Sigmoid colon (tissue), 7 donors: ENCODE measurements around the gene BRINP3. TPM values are rescaled to one million over a fixed set of nuclear protein-coding genes. Genes with fewer than 3 reads are reported as not detected.

Experiments
- DNase-seq: peaks from one replicate; pipeline ENCODE4 v3.0.0-alpha.2; 2019
- H3K27ac ChIP-seq, 4 donors: fragments of 200-600 bp; sonication (generic); one replicate each; pipeline ENCODE4 v1.5.1; 2016 to 2019; ENCODE audit warnings: mild to moderate bottlenecking in 1 of 4
- H3K27me3 ChIP-seq, 3 donors: fragments of 200-600 bp; sonication (generic); one replicate each; pipeline ENCODE4 v1.5.1; 2019; ENCODE audit warnings: mild to moderate bottlenecking in 1 of 3
- H3K36me3 ChIP-seq, 4 donors: fragments of 200-600 bp; sonication (generic); one replicate each; pipeline ENCODE4 v1.5.1; 2016 to 2019
- H3K4me1 ChIP-seq, 4 donors: fragments of 200-600 bp; sonication (generic); one replicate each; pipeline ENCODE4 v1.5.1; 2017 to 2019
- H3K4me3 ChIP-seq, 4 donors: fragments of 200-600 bp; sonication (generic); one replicate each; pipeline ENCODE4 v1.5.1; 2017 to 2019; ENCODE audit warnings: mild to moderate bottlenecking in 2 of 4, moderate library complexity in 1 of 4
- H3K9me3 ChIP-seq, 4 donors: fragments of 200-600 bp in 3 of 4; sonication (generic) in 3 of 4; one replicate each; pipeline versions ENCODE4 v1.5.1 to v1.6.1; 2013 to 2019
- CTCF ChIP-seq, 4 experiments: fragments of 450-650 bp in 3 of 4; fragments of 200-600 bp in 1 of 4; IDR thresholded peaks; one replicate each; pipeline ENCODE4 v1.5.1; 2016 to 2019; ENCODE audit warnings: antibody characterized with exemption in 4 of 4, mild to moderate bottlenecking in 3 of 4, moderate library complexity in 2 of 4
- EP300 ChIP-seq, 4 donors: sonication (generic); formaldehyde crosslinking; IDR thresholded peaks; one replicate each; pipeline ENCODE4 v1.6.1; 2017; ENCODE audit warnings: antibody characterized with exemption in 4 of 4
- POLR2A ChIP-seq, 2 donors: fragments of 450-650 bp; IDR thresholded peaks; one replicate each; pipeline ENCODE4 v1.6.1; 2016; ENCODE audit warnings: antibody characterized with exemption in 2 of 2, mild to moderate bottlenecking in 2 of 2, moderate library complexity in 2 of 2
- POLR2AphosphoS5 ChIP-seq, 4 donors: sonication (generic); formaldehyde crosslinking; IDR thresholded peaks; one replicate each; pipeline ENCODE4 v1.6.1; 2017; ENCODE audit warnings: antibody characterized with exemption in 4 of 4
- WGBS, 2 donors: extraction: QIAGEN DNeasy Blood & Tissue Kit; methylation state at CpG; one replicate each; pipeline ENCODE4 v1.1.7; 2013; 5-methylcytosine and 5-hydroxymethylcytosine counted together
- intact Hi-C: fragments of 100-400 bp; cut with DNase I; formaldehyde crosslinking; loops from one replicate; pipeline ENCODE4 v1.15.1; 2023
- polyA plus RNA-seq, 3 donors: library from polyadenylated mRNA; stranded (reverse); fragments of 200-250 nt; gene quantifications; one replicate each; pipeline ENCODE4 v1.2.3, GENCODE V29; 2013
- total RNA-seq, 4 donors: library from RNA; depleted of rRNA; stranded (reverse); fragments of >200 nt; gene quantifications; one replicate each; pipeline ENCODE4 v1.1.0, GENCODE V29; 2016
- donor health status: healthy with polysubstance abuse.
- donor health status: Bipolar disorder and iron deficiency.
- donor health status: healthy.

The BRINP3 gene
- total and polyA plus RNA-seq, 7 donors, result 0.16 to 3.7 (median 2.3) TPM; not detected in 1

DNA sequence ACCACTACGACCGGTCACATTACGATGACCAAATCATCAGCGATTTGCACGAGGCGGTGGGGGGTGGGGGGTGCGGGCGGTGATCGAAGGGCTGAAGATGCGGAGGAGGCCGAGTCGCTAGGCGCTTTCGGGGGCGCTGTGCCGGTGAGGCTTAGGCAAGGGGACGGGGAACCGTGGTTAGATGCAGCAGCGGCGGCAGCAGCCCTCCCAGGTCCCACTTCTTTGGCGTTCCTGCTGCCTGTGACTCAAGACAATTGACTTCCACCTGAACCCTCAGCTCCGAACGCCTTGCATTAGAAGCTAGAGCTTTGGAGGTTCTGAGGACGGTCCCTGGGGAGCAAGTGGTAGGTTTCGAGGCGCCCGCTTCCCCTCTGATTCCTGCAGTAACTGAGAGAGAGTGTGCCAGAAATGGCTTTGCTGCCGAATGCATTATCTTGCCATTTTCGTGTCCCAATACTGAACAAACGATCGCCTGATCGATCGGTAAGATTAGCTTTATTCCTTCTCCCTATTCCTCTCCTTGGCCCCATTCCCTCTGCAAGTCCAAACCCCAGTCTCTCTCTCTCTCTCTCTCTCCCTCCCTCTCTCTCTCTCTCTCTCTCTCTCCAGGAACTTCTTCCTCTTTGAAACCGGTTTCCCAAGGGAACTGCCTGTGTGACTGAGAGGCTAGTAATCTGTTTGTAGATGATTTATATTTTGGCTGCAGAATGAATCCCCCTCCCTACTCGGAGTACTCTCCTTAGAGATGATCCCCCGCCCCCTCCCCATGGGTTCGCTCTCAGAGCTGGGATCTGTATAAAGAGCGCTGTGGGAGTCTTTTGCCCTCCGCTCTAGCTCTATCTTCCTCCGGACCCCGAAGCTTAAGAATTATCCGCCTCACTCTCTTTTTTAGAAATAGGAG lies 735 bp upstream of the BRINP3 start:
- Histone ChIP-seq H3K4me1 (peaks cover 0 to 26% (median 22%) of the 10 kb centered on the region in 4 donors), H3K4me3 (peak overlapping the region in 3 of 4 donors; percentile 38 to 45 (median 40)), H3K9me3 (no peaks in the 10 kb centered on the region), H3K36me3 (no peaks in the 10 kb centered on the region), H3K27ac (peak overlapping the region in 1 of 4 donors; percentile 63), H3K27me3 (peaks cover 3 to 58% (median 7%) of the 10 kb centered on the region in 3 donors)
- intact Hi-C loops, result no loop called here
- DNase-seq, result no peak
- WGBS, 2 donors, result 1 to 2% methylated on average over 42 of the region's 42 CpGs
- TF ChIP-seq POLR2AphosphoS5 (IDR thresholded peaks at IDR 0.05) (no peak), CTCF (IDR thresholded peaks at IDR 0.05) (peak in 1 of 4 experiments; percentile 19)

GRCh38 chr1:190476806-190477205 lies 858 bp downstream of the BRINP3 start:
- no peaks in the 10 kb centered on the region for H3K9me3 ChIP-seq
- peaks cover 3 to 58% (median 7%) of the 10 kb centered on the region in 3 donors for H3K27me3 ChIP-seq
- intact Hi-C loops, result no loop called here
- TF ChIP-seq POLR2AphosphoS5 (IDR thresholded peaks at IDR 0.05) (no peak), CTCF (IDR thresholded peaks at IDR 0.05) (no peak), POLR2A (IDR thresholded peaks at IDR 0.05) (no peak), EP300 (IDR thresholded peaks at IDR 0.05) (no peak)
- H3K4me3 ChIP-seq, result no peak overlapping the region
- WGBS, 2 donors, result 9 to 29% methylated on average over 5 of the region's 5 CpGs
- no peak for DNase-seq
- H3K27ac ChIP-seq, result peak overlapping the region in 1 of 4 donors; percentile 69
- no peaks in the 10 kb centered on the region for H3K36me3 ChIP-seq
- H3K4me1 ChIP-seq, result peaks cover 0 to 26% (median 22%) of the 10 kb centered on the region in 4 donors

- TF ChIP-seq EP300 (IDR thresholded peaks at IDR 0.05), result no peak
- TF ChIP-seq POLR2AphosphoS5 (IDR thresholded peaks at IDR 0.05), result no peak
- no peak for TF ChIP-seq POLR2A (IDR thresholded peaks at IDR 0.05)
- no peak for TF ChIP-seq CTCF (IDR thresholded peaks at IDR 0.05)
- Histone ChIP-seq H3K27ac (peak overlapping the region in 1 of 4 donors; percentile 69), H3K9me3 (no peaks in the 10 kb centered on the region), H3K36me3 (no peaks in the 10 kb centered on the region), H3K4me1 (peaks cover 0 to 26% (median 22%) of the 10 kb centered on the region in 4 donors), H3K4me3 (no peak overlapping the region), H3K27me3 (peaks cover 3 to 58% (median 7%) of the 10 kb centered on the region in 3 donors)
- intact Hi-C loops, result no loop called here
- WGBS, 2 donors, result 7 to 12% methylated on average over 5 of the region's 5 CpGs
- no peak for DNase-seq
Observed at GRCh38 chr1:190476321-190476720, 1.3 kb downstream of the BRINP3 start.

DNA sequence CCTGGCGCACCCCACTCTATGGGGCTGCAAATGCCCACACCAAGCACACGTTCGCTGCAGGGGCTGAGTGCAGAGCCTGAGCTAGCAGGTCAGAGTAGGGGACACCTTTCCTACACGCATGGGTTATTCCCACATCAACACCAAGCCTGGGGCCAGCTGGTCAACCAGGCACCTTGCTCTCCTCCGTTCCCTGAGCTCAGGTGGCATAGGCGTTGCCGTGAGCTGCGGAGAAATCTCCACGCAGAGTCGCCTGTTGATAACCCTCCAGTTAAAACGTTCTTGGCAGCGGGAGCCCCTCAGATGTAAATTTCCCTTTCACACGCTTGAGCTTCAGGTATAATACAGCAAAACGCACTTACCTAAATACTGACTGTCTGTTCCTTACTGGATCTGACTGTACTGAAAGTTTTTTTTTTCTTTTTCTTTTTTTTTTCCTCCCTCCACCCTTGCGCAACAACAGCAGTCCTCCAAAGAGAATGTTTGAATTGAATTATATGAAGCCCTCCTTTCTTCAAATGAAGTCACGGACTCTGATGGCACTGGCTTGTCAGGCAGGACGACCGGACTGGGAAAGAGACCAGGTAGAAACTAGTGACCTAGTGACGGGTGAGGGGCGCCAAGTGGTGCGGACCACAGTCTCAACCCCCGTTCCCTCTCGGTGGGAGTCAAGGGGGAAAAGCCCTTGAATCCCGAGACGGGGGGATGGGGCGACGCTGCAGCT lies 2.1 kb downstream of the BRINP3 start:
- intact Hi-C loops, result no loop called here
- Histone ChIP-seq H3K27ac (peak overlapping the region in 1 of 4 donors; percentile 69), H3K4me3 (peak overlapping the region in 1 of 4 donors; percentile 14), H3K9me3 (no peaks in the 10 kb centered on the region), H3K4me1 (peaks cover 0 to 26% (median 22%) of the 10 kb centered on the region in 4 donors), H3K36me3 (no peaks in the 10 kb centered on the region), H3K27me3 (peaks cover 3 to 55% (median 7%) of the 10 kb centered on the region in 3 donors)
- TF ChIP-seq POLR2A (IDR thresholded peaks at IDR 0.05) (no peak), POLR2AphosphoS5 (IDR thresholded peaks at IDR 0.05) (no peak), EP300 (IDR thresholded peaks at IDR 0.05) (no peak), CTCF (IDR thresholded peaks at IDR 0.05) (no peak)
- WGBS, 2 donors, result 2 to 4% methylated on average over 27 of the region's 27 CpGs
- no peak for DNase-seq
